ENCODE data around the gene EIPR1.
A peak's percentile ranks its signal among the peaks of the same experiment; 100 is the strongest.
"Not testable (repeated sequence)": the region's sequence is repeated elsewhere in the genome, so short reads cannot be mapped to it uniquely, and the experiment has no call there.

The EIPR1 gene

DNA sequence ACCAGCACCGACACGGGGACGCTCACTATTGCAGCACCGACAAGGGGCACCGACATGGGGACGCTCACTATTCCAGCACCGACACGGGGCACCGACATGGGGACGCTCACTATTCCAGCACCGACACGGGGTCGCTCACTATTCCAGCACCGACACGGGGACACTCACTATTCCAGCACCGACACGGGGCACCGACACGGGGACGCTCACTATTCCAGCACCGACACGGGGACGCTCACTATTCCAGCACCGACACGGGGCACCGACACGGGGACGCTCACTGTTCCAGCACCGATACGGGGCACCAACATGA lies 196.8 kb downstream of the EIPR1 start:
- DNase-seq: peak in 1 of 3 donors; percentile 9
- CTCF ChIA-PET; H3K4me3 ChIP-seq (ENCODE audit: control insufficient read depth in 1 of 7, extremely low read depth in 1 of 7, insufficient read depth in 4 of 7, low read depth in 2 of 7, low read length in 6 of 7); POLR2A ChIA-PET; H3K27ac ChIP-seq (ENCODE audit: insufficient read depth in 1 of 2, low read depth in 1 of 2, low read length in 2 of 2, poor library complexity in 1 of 2, severe bottlenecking in 2 of 2); H3K9me3 ChIP-seq (ENCODE audit: control extremely low read depth in 1 of 5, control insufficient read depth in 4 of 5, insufficient read depth in 2 of 5, low read depth in 1 of 5, low read length in 4 of 5); H3K4me1 ChIP-seq (ENCODE audit: control extremely low read depth in 1 of 4, control insufficient read depth in 4 of 4, insufficient read depth in 4 of 4, low read length in 3 of 4); H3K27me3 ChIP-seq (replicated peaks in 2 of 5; ENCODE audit: control insufficient read depth in 4 of 5, insufficient read depth in 5 of 5, low read length in 4 of 5): not testable (repeated sequence)
- WGBS (ENCODE audit: insufficient coverage): 84% methylated on average over 30 of the region's 30 CpGs
- peaks cover 0 to 16% (median 8%) of the 10 kb centered on the region in 4 experiments for H3K36me3 ChIP-seq (ENCODE audit: control insufficient read depth in 4 of 4, insufficient read depth in 4 of 4, low read length in 3 of 4)

DNA sequence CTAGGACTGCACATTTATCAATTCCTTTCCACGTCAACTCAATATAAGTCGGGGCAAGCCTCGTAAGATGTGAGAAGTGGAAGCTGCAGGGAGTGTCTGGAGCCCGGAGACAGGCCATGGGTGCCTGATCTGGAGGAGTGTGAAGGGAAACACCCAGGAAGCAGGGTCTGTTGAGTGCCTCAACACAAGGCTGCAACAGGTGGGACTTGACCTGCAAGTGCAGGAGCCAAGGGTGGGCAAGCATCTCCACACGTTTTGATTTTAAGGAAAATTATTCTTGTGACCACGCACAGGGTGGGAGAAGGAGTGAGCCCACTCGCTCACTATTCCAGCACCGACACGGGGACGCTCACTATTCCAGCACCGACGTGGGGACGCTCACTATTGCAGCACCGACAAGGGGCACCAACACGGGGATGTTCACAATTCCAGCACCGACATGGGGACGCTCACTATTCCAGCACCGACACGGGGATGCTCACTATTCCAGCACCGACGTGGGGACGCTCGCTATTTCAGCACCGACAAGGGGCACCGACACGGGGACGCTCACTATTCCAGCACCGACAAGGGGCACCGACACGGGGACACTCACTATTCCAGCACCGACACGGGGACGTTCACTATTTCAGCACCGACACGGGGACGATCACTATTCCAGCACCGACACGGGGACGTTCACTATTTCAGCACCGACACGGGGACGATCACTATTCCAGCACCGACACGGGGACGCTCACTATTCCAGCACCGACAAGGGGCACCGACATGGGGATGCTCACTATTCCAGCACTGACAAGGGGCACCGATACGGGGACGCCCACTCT lies 197.3 kb downstream of the EIPR1 start:
- Histone ChIP-seq H3K4me3 (ENCODE audit: control insufficient read depth in 1 of 7, extremely low read depth in 1 of 7, insufficient read depth in 4 of 7, low read depth in 2 of 7, low read length in 6 of 7) (no peak overlapping the region), H3K27ac (ENCODE audit: insufficient read depth in 1 of 2, low read depth in 1 of 2, low read length in 2 of 2, poor library complexity in 1 of 2, severe bottlenecking in 2 of 2) (no peak overlapping the region), H3K9me3 (ENCODE audit: control extremely low read depth in 1 of 5, control insufficient read depth in 4 of 5, insufficient read depth in 2 of 5, low read depth in 1 of 5, low read length in 4 of 5) (peaks cover 0 to 5% (median 0%) of the 10 kb centered on the region in 5 experiments), H3K36me3 (ENCODE audit: control insufficient read depth in 4 of 4, insufficient read depth in 4 of 4, low read length in 3 of 4) (peaks cover 0 to 15% (median 9%) of the 10 kb centered on the region in 4 experiments), H3K4me1 (ENCODE audit: control extremely low read depth in 1 of 4, control insufficient read depth in 4 of 4, insufficient read depth in 4 of 4, low read length in 3 of 4) (no peaks in the 10 kb centered on the region), H3K27me3 (replicated peaks in 2 of 5; ENCODE audit: control insufficient read depth in 4 of 5, insufficient read depth in 5 of 5, low read length in 4 of 5) (no peaks in the 10 kb centered on the region)
- CTCF ChIA-PET: no interaction called here
- peak in 1 of 3 donors; percentile 17 for DNase-seq
- POLR2A ChIA-PET: no interaction called here
- 87% methylated on average over 49 of the region's 50 CpGs for WGBS (ENCODE audit: insufficient coverage)

DNA sequence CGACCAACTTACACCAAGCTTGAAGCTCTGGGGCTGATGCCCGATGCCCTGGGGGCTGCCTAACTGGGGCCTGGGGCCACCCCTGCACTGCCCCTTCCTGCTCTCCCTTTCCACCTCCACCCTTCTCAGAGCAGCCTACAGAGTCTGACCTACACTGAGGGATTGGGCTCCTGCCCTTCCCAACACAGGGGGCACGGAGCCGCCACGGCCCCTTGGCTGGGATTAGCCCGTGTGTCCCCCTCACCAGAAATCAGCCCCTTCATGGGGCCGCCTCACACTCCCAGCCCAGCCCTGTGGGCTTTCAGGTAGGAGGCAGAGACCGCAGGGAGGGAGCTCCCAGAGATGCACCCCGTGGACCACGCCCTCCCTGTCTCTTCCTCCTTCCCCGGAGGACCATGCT lies 198.0 kb downstream of the EIPR1 start:
- CTCF ChIA-PET: no interaction called here
- Histone ChIP-seq H3K4me3 (ENCODE audit: control insufficient read depth in 1 of 7, extremely low read depth in 1 of 7, insufficient read depth in 4 of 7, low read depth in 2 of 7, low read length in 6 of 7) (no peak overlapping the region), H3K27ac (ENCODE audit: insufficient read depth in 1 of 2, low read depth in 1 of 2, low read length in 2 of 2, poor library complexity in 1 of 2, severe bottlenecking in 2 of 2) (no peak overlapping the region), H3K36me3 (ENCODE audit: control insufficient read depth in 4 of 4, insufficient read depth in 4 of 4, low read length in 3 of 4) (peaks cover 0 to 17% (median 9%) of the 10 kb centered on the region in 4 experiments), H3K4me1 (ENCODE audit: control extremely low read depth in 1 of 4, control insufficient read depth in 4 of 4, insufficient read depth in 4 of 4, low read length in 3 of 4) (no peaks in the 10 kb centered on the region), H3K27me3 (replicated peaks in 2 of 5; ENCODE audit: control insufficient read depth in 4 of 5, insufficient read depth in 5 of 5, low read length in 4 of 5) (no peaks in the 10 kb centered on the region), H3K9me3 (ENCODE audit: control extremely low read depth in 1 of 5, control insufficient read depth in 4 of 5, insufficient read depth in 2 of 5, low read depth in 1 of 5, low read length in 4 of 5) (peaks cover 0 to 5% (median 0%) of the 10 kb centered on the region in 5 experiments)
- DNase-seq: no peak
- WGBS (ENCODE audit: insufficient coverage): 93% methylated on average over 9 of the region's 11 CpGs
- POLR2A ChIA-PET: no interaction called here

- Histone ChIP-seq H3K9me3 (ENCODE audit: control extremely low read depth in 1 of 5, control insufficient read depth in 4 of 5, insufficient read depth in 2 of 5, low read depth in 1 of 5, low read length in 4 of 5) (peaks cover 0 to 5% (median 0%) of the 10 kb centered on the region in 5 experiments), H3K27me3 (replicated peaks in 2 of 5; ENCODE audit: control insufficient read depth in 4 of 5, insufficient read depth in 5 of 5, low read length in 4 of 5) (no peaks in the 10 kb centered on the region), H3K27ac (ENCODE audit: insufficient read depth in 1 of 2, low read depth in 1 of 2, low read length in 2 of 2, poor library complexity in 1 of 2, severe bottlenecking in 2 of 2) (no peak overlapping the region), H3K36me3 (ENCODE audit: control insufficient read depth in 4 of 4, insufficient read depth in 4 of 4, low read length in 3 of 4) (peaks cover 0 to 21% (median 10%) of the 10 kb centered on the region in 4 experiments), H3K4me1 (ENCODE audit: control extremely low read depth in 1 of 4, control insufficient read depth in 4 of 4, insufficient read depth in 4 of 4, low read length in 3 of 4) (no peaks in the 10 kb centered on the region), H3K4me3 (ENCODE audit: control insufficient read depth in 1 of 7, extremely low read depth in 1 of 7, insufficient read depth in 4 of 7, low read depth in 2 of 7, low read length in 6 of 7) (no peak overlapping the region)
- CTCF ChIA-PET: no interaction called here
- POLR2A ChIA-PET: no interaction called here
- 94% methylated on average over 12 of the region's 17 CpGs for WGBS (ENCODE audit: insufficient coverage)
- DNase-seq: no peak
Measured at GRCh38 chr2:3179208-3179607, 198.4 kb downstream of the EIPR1 start.

GRCh38 chr2:3178578-3179031 lies 199.0 kb downstream of the EIPR1 start:
- CTCF ChIA-PET: no interaction called here
- DNase-seq: no peak
- Histone ChIP-seq H3K27ac (ENCODE audit: insufficient read depth in 1 of 2, low read depth in 1 of 2, low read length in 2 of 2, poor library complexity in 1 of 2, severe bottlenecking in 2 of 2) (no peak overlapping the region), H3K4me3 (ENCODE audit: control insufficient read depth in 1 of 7, extremely low read depth in 1 of 7, insufficient read depth in 4 of 7, low read depth in 2 of 7, low read length in 6 of 7) (no peak overlapping the region), H3K27me3 (replicated peaks in 2 of 5; ENCODE audit: control insufficient read depth in 4 of 5, insufficient read depth in 5 of 5, low read length in 4 of 5) (no peaks in the 10 kb centered on the region), H3K9me3 (ENCODE audit: control extremely low read depth in 1 of 5, control insufficient read depth in 4 of 5, insufficient read depth in 2 of 5, low read depth in 1 of 5, low read length in 4 of 5) (peaks cover 0 to 5% (median 0%) of the 10 kb centered on the region in 5 experiments), H3K36me3 (ENCODE audit: control insufficient read depth in 4 of 4, insufficient read depth in 4 of 4, low read length in 3 of 4) (peaks cover 0 to 19% (median 9%) of the 10 kb centered on the region in 4 experiments), H3K4me1 (ENCODE audit: control extremely low read depth in 1 of 4, control insufficient read depth in 4 of 4, insufficient read depth in 4 of 4, low read length in 3 of 4) (no peaks in the 10 kb centered on the region)
- WGBS (ENCODE audit: insufficient coverage): 97% methylated on average over 6 of the region's 7 CpGs
- POLR2A ChIA-PET: no interaction called here

DNA sequence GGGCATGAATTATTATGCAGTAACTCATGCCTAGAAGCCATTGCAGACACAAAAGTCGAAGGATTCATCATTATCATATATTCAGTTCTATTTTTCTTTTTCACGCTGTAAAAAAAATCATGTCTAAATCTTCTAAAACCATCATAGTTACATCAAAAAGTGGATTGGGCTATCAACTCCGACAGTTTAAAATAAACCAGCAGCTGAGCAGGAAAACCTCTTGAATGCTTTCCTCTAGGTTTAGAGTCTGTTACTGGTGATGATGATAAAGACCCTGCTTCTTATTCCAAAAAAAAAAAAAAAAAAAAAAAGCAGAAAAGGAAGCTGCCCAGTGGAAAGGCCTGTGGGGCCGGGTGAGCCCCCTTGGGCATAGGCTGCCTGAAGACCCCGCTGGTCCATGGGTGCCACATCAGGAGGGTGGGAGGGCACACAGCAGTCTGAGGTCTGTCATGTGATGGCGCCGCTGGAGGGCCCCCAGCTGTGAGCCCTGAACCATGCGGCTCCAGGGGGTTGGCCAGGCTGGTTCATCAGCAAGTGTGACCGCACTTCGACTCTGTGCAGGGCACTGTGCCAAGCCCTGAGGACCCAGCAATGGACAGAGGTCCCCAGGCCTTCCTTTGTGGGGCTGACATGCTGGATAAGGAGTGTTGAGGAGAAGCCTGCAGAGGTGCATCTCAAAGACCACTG lies 199.6 kb downstream of the EIPR1 start:
- no peak overlapping the region for H3K4me3 ChIP-seq (ENCODE audit: control insufficient read depth in 1 of 7, extremely low read depth in 1 of 7, insufficient read depth in 4 of 7, low read depth in 2 of 7, low read length in 6 of 7)
- no peak for DNase-seq
- peaks cover 0 to 5% (median 0%) of the 10 kb centered on the region in 5 experiments for H3K9me3 ChIP-seq (ENCODE audit: control extremely low read depth in 1 of 5, control insufficient read depth in 4 of 5, insufficient read depth in 2 of 5, low read depth in 1 of 5, low read length in 4 of 5)
- no peak overlapping the region for H3K27ac ChIP-seq (ENCODE audit: insufficient read depth in 1 of 2, low read depth in 1 of 2, low read length in 2 of 2, poor library complexity in 1 of 2, severe bottlenecking in 2 of 2)
- 92% methylated on average over 9 of the region's 10 CpGs for WGBS (ENCODE audit: insufficient coverage)
- H3K36me3 ChIP-seq (ENCODE audit: control insufficient read depth in 4 of 4, insufficient read depth in 4 of 4, low read length in 3 of 4): peaks cover 0 to 21% (median 10%) of the 10 kb centered on the region in 4 experiments
- ChIA-PET POLR2A (no interaction called here), CTCF (no interaction called here)
- no peaks in the 10 kb centered on the region for H3K4me1 ChIP-seq (ENCODE audit: control extremely low read depth in 1 of 4, control insufficient read depth in 4 of 4, insufficient read depth in 4 of 4, low read length in 3 of 4)
- no peaks in the 10 kb centered on the region for H3K27me3 ChIP-seq (replicated peaks in 2 of 5; ENCODE audit: control insufficient read depth in 4 of 5, insufficient read depth in 5 of 5, low read length in 4 of 5)

- H3K9me3 ChIP-seq (ENCODE audit: control extremely low read depth in 1 of 5, control insufficient read depth in 4 of 5, insufficient read depth in 2 of 5, low read depth in 1 of 5, low read length in 4 of 5): peaks cover 0 to 5% (median 0%) of the 10 kb centered on the region in 5 experiments
- H3K4me1 ChIP-seq (ENCODE audit: control extremely low read depth in 1 of 4, control insufficient read depth in 4 of 4, insufficient read depth in 4 of 4, low read length in 3 of 4): no peaks in the 10 kb centered on the region
- no peaks in the 10 kb centered on the region for H3K27me3 ChIP-seq (replicated peaks in 2 of 5; ENCODE audit: control insufficient read depth in 4 of 5, insufficient read depth in 5 of 5, low read length in 4 of 5)
- peaks cover 0 to 33% (median 14%) of the 10 kb centered on the region in 4 experiments for H3K36me3 ChIP-seq (ENCODE audit: control insufficient read depth in 4 of 4, insufficient read depth in 4 of 4, low read length in 3 of 4)
- WGBS (ENCODE audit: insufficient coverage): 96% methylated on average over 20 of the region's 25 CpGs
- no peak for DNase-seq
- POLR2A ChIA-PET: no interaction called here
- no peak overlapping the region for H3K4me3 ChIP-seq (ENCODE audit: control insufficient read depth in 1 of 7, extremely low read depth in 1 of 7, insufficient read depth in 4 of 7, low read depth in 2 of 7, low read length in 6 of 7)
- H3K27ac ChIP-seq (ENCODE audit: insufficient read depth in 1 of 2, low read depth in 1 of 2, low read length in 2 of 2, poor library complexity in 1 of 2, severe bottlenecking in 2 of 2): no peak overlapping the region
- CTCF ChIA-PET: no interaction called here
Measured at GRCh38 chr2:3176869-3177255, 200.8 kb downstream of the EIPR1 start.
